CD14-positive monocyte (primary cell): Measurements from ENCODE around the gene AKR1C3. TPM values are rescaled to one million over a fixed set of nuclear protein-coding genes. Genes with fewer than 3 reads are reported as not detected.
"Not testable (repeated sequence)": the region's sequence is repeated elsewhere in the genome, so short reads cannot be mapped to it uniquely, and the experiment has no call there.

Experiments
- DNase-seq, 3 donors: peaks; one replicate each; pipeline ENCODE4 v3.0.0-alpha.2; 2011 to 2022
- H2AFZ ChIP-seq: 2 replicates; pipeline ENCODE4 v1.6.0; 2012; ENCODE audit warnings: mild to moderate bottlenecking, low read depth, low read length, inconsistent platforms; ENCODE audit not compliant: insufficient read depth, poor library complexity, severe bottlenecking
- H3K27ac ChIP-seq, 2 donors: 1 replicate in 1 of 2; 2 replicates in 1 of 2; pipeline ENCODE4 v1.5.1; 2012 to 2013; ENCODE audit warnings: low read length in 2 of 2, control low read depth in 1 of 2, inconsistent platforms in 1 of 2, low read depth in 1 of 2, mild to moderate bottlenecking in 1 of 2
- H3K27me3 ChIP-seq, 2 donors: one replicate each; pipeline versions ENCODE4 v1.6.0 to v1.6.1; 2011 to 2013; ENCODE audit warnings: low read length in 2 of 2; ENCODE audit not compliant: control insufficient read depth in 2 of 2, insufficient read depth in 2 of 2
- H3K36me3 ChIP-seq, 2 donors: replicated peaks in 1 of 2; 1 replicate in 1 of 2; 2 replicates in 1 of 2; pipeline versions ENCODE4 v1.5.1 to v1.6.1; 2012 to 2013; ENCODE audit warnings: low read length in 2 of 2, control low read depth in 1 of 2, inconsistent platforms in 1 of 2, mild to moderate bottlenecking in 1 of 2; ENCODE audit not compliant: insufficient read depth in 2 of 2, control insufficient read depth in 1 of 2
- H3K4me1 ChIP-seq, 2 donors: 1 replicate in 1 of 2; 2 replicates in 1 of 2; pipeline versions ENCODE4 v1.5.1 to v1.6.1; 2012 to 2013; ENCODE audit warnings: low read length in 2 of 2, control low read depth in 1 of 2, inconsistent platforms in 1 of 2, mild to moderate bottlenecking in 1 of 2, moderate library complexity in 1 of 2; ENCODE audit not compliant: insufficient read depth in 2 of 2, control insufficient read depth in 1 of 2
- H3K4me2 ChIP-seq: replicated peaks from 2 replicates; pipeline ENCODE3; 2012; ENCODE audit warnings: low read length, moderate library complexity, mild to moderate bottlenecking; ENCODE audit not compliant: poor library complexity, severe bottlenecking; ENCODE audit errors: extremely low read depth
- H3K4me3 ChIP-seq, 3 experiments: fragments of 200-600 bp in 1 of 3; sonication (generic) in 1 of 3; replicated peaks in 1 of 3; 1 replicate in 2 of 3; 2 replicates in 1 of 3; pipeline ENCODE4 v1.5.1; 2011 to 2013; ENCODE audit warnings: low read length in 3 of 3, mild to moderate bottlenecking in 3 of 3, control low read depth in 2 of 3, low read depth in 2 of 3, inconsistent platforms in 1 of 3, moderate library complexity in 1 of 3
- H3K79me2 ChIP-seq: 2 replicates; pipeline ENCODE4 v1.6.0; 2012; ENCODE audit warnings: mild to moderate bottlenecking, control low read depth, inconsistent platforms, low read length, moderate library complexity; ENCODE audit not compliant: insufficient read depth
- H3K9ac ChIP-seq: 2 replicates; pipeline ENCODE4 v1.6.0; 2017; ENCODE audit warnings: low read length, mild to moderate bottlenecking; ENCODE audit not compliant: insufficient read depth, poor library complexity, severe bottlenecking
- H3K9me3 ChIP-seq, 2 donors: replicated peaks in 1 of 2; 1 replicate in 1 of 2; 2 replicates in 1 of 2; pipeline versions ENCODE4 v1.5.1 to v1.6.1; 2012 to 2013; ENCODE audit warnings: low read length in 2 of 2, control low read depth in 1 of 2; ENCODE audit not compliant: control insufficient read depth in 1 of 2, insufficient read depth in 1 of 2
- H4K20me1 ChIP-seq: 2 replicates; pipeline ENCODE4 v1.6.0; 2012; ENCODE audit warnings: mild to moderate bottlenecking, low read length, control low read depth, moderate library complexity; ENCODE audit not compliant: insufficient read depth
- H3K27ac Mint-ChIP-seq, 7 donors: one replicate each; pipeline ENCODE4 v1.8.0; 2020; ENCODE audit warnings: mild to moderate bottlenecking in 7 of 7, mixed read lengths in 7 of 7, moderate library complexity in 6 of 7, inconsistent platforms in 2 of 7
- H3K27me3 Mint-ChIP-seq, 3 donors: one replicate each; pipeline ENCODE4 v1.8.0; 2021 to 2022; ENCODE audit warnings: low read depth in 3 of 3, mild to moderate bottlenecking in 3 of 3, mixed read lengths in 3 of 3, moderate library complexity in 3 of 3, inconsistent platforms in 1 of 3
- H3K36me3 Mint-ChIP-seq, 2 donors: one replicate each; pipeline ENCODE4 v1.8.0; 2020; ENCODE audit warnings: mixed read lengths in 2 of 2, inconsistent platforms in 1 of 2, mild to moderate bottlenecking in 1 of 2
- H3K4me1 Mint-ChIP-seq: one replicate; pipeline ENCODE4 v1.8.0; 2020; ENCODE audit warnings: mild to moderate bottlenecking, mixed read lengths
- H3K4me3 Mint-ChIP-seq, 2 donors: one replicate each; pipeline ENCODE4 v1.8.0; 2020; ENCODE audit warnings: mild to moderate bottlenecking in 2 of 2, mixed read lengths in 2 of 2, moderate library complexity in 1 of 2
- H3K9me3 Mint-ChIP-seq, 7 donors: one replicate each; pipeline ENCODE4 v1.8.0; 2020 to 2022; ENCODE audit warnings: mixed read lengths in 7 of 7, mild to moderate bottlenecking in 6 of 7, moderate library complexity in 6 of 7, inconsistent platforms in 2 of 7
- WGBS: methylation state at CpG from one replicate; pipeline ENCODE4 v1.1.5; 2013; ENCODE audit warnings: missing lambda C conversion rate; ENCODE audit not compliant: insufficient coverage; 5-methylcytosine and 5-hydroxymethylcytosine counted together
- intact Hi-C, 2 donors: fragments of 100-400 bp; cut with micrococcal nuclease; formaldehyde crosslinking; loops; one replicate each; pipeline versions ENCODE4 v1.15.0 to v1.15.1; 2023
- polyA plus RNA-seq, 3 donors: library from polyadenylated mRNA; depleted of rRNA in 1 of 3; unstranded in 2 of 3; stranded (reverse) in 1 of 3; fragments of 300-500 nt in 2 of 3; fragments of >200 nt in 1 of 3; fragmentation: Illumina TruSeq in 2 of 3; gene quantifications; 1 replicate in 2 of 3; 2 replicates in 1 of 3; pipeline ENCODE4 v1.2.3, GENCODE V29; 2012 to 2021
- TF ChIP-seq, protein P1 (sequence below): fragments of 200-600 bp; IDR thresholded peaks from one replicate; pipeline ENCODE4 v1.8.0; 2022; ENCODE audit warnings: antibody characterized with exemption, mild to moderate bottlenecking

AKR1C3 gene
- polyA plus RNA-seq, 3 donors, result 1.1 to 2.4 (median 1.9) TPM

DNA sequence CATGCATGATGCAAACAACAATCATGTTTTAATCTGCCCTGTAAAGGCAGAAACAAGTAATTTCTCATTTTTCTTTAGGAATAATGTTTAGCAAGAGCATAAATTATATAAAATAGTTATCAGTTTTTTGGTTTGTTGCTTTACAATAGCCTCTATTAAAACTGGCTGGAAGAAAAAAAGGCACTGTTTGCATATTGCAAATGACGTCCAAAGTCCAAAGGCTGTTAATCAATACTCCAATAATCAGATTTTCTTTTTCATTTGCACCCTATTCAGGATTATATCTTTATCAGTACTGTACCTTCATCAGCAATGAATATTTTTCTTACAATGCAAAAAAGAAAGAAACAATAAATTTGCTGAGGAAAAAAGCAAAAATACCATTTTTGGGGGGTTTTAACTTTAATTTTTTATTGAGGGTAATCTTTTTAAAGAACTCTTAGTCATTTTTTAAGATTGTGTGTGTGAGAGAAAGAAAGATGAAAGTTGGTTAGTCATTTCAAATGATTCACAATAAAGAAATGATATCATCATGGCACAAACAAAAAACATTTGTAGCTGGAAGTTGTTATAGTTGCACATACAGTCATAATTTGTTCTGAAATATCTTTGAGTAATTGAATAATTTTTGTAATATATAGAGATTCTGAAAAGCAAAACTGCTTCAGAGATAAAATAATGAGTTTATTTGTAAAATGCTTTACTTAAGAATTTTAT is 46.1 kb upstream of the AKR1C3 start:
- H3K4me3 Mint-ChIP-seq, result no peak overlapping the region
- Histone ChIP-seq H3K36me3 (no peaks in the 10 kb centered on the region), H3K27me3 (no peaks in the 10 kb centered on the region), H3K4me3 (no peak overlapping the region), H2AFZ (no peak overlapping the region), H3K9ac (no peak overlapping the region), H3K4me2 (no peak overlapping the region), H4K20me1 (no peaks in the 10 kb centered on the region), H3K27ac (no peak overlapping the region), H3K4me1 (no peaks in the 10 kb centered on the region), H3K9me3 (peaks cover 0 to 16% of the 10 kb centered on the region in 2 donors), H3K79me2 (no peaks in the 10 kb centered on the region)
- DNase-seq, result no peak
- intact Hi-C loops, result no loop called here
- H3K9me3 Mint-ChIP-seq, result peaks cover 5 to 25% (median 14%) of the 10 kb centered on the region in 7 donors
- H3K4me1 Mint-ChIP-seq, result peaks cover 3% of the 10 kb centered on the region
- H3K36me3 Mint-ChIP-seq, result no peaks in the 10 kb centered on the region
- TF ChIP-seq, protein P1, sequence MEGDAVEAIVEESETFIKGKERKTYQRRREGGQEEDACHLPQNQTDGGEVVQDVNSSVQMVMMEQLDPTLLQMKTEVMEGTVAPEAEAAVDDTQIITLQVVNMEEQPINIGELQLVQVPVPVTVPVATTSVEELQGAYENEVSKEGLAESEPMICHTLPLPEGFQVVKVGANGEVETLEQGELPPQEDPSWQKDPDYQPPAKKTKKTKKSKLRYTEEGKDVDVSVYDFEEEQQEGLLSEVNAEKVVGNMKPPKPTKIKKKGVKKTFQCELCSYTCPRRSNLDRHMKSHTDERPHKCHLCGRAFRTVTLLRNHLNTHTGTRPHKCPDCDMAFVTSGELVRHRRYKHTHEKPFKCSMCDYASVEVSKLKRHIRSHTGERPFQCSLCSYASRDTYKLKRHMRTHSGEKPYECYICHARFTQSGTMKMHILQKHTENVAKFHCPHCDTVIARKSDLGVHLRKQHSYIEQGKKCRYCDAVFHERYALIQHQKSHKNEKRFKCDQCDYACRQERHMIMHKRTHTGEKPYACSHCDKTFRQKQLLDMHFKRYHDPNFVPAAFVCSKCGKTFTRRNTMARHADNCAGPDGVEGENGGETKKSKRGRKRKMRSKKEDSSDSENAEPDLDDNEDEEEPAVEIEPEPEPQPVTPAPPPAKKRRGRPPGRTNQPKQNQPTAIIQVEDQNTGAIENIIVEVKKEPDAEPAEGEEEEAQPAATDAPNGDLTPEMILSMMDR, result no peak
- WGBS, result no CpG with 5 or more reads among the region's 1 CpG
- no peak overlapping the region for H3K27ac Mint-ChIP-seq
- H3K27me3 Mint-ChIP-seq, result peaks cover 0 to 1% (median 1%) of the 10 kb centered on the region in 3 donors

DNA sequence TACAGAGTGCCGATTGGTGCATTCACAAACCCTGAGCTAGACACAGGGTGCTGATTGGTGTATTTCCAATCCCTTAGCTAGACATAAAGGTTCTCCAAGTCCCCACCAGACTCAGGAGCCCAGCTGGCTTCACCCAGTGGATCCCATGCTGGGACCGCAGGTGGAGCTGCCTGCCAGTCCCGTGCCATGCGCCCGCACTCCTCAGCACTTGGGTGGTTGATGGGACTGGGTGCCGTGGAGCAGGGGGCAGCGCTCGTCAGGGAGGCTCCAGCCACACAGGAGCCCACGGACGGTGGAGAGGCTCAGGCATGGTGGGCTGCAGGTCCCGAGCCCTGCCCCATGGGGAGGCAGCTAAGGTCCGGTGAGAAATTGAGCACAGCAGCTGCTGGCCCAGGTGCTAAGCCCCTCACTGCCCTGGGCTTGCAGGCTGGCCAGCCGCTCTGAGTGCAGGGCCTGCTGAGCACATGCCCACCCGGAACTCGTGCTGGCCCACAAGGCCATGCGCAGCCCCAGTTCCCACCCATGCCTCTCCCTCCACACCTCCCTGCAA is 41.2 kb upstream of the AKR1C3 start:
- not testable (repeated sequence) for H3K27ac ChIP-seq, H3K27me3 ChIP-seq
- peaks cover 5 to 34% (median 16%) of the 10 kb centered on the region in 7 donors for H3K9me3 Mint-ChIP-seq

DNA sequence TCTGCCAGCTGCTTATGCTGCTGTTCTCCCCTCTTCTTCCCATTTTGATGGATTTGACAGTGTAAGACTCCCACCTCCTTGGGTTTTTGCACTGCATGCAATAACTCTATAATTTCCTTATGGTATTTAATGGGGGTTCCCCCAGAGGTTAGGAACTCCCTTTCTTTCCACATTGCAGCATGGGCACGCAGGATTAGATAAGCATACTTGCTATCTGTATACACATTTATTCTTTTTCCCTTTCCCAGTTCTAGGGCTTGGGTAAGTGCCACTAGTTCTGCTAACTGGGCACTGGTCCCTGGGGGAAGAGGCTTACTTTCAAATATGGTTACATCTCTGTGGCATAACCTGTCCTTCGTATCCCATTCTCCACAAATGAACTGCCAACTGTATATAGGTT is 39.4 kb upstream of the AKR1C3 start:
- DNase-seq, H3K4me1 ChIP-seq, H3K27me3 Mint-ChIP-seq, H3K27ac Mint-ChIP-seq, H3K9ac ChIP-seq, H4K20me1 ChIP-seq, H3K4me2 ChIP-seq, H3K4me3 ChIP-seq, H3K4me1 Mint-ChIP-seq, intact Hi-C loops, H2AFZ ChIP-seq, H3K27ac ChIP-seq, H3K4me3 Mint-ChIP-seq, H3K36me3 ChIP-seq, H3K79me2 ChIP-seq, H3K36me3 Mint-ChIP-seq, H3K27me3 ChIP-seq: not testable (repeated sequence)
- no CpG with 5 or more reads among the region's 2 CpGs for WGBS
- H3K9me3 Mint-ChIP-seq, result peaks cover 12 to 51% (median 29%) of the 10 kb centered on the region in 7 donors
- H3K9me3 ChIP-seq, result peaks cover 0 to 15% of the 10 kb centered on the region in 2 donors

More for the DNA sequence above, 41.2 kb upstream of the AKR1C3 start:
- intact Hi-C loops, H3K9ac ChIP-seq, H3K9me3 ChIP-seq, H3K4me1 ChIP-seq, H3K79me2 ChIP-seq, H3K4me1 Mint-ChIP-seq, H4K20me1 ChIP-seq, DNase-seq, H2AFZ ChIP-seq, H3K4me3 Mint-ChIP-seq, H3K4me2 ChIP-seq, H3K27me3 Mint-ChIP-seq, H3K36me3 Mint-ChIP-seq, H3K36me3 ChIP-seq, H3K27ac Mint-ChIP-seq, H3K4me3 ChIP-seq: not testable (repeated sequence)
- 96% methylated on average over 15 of the region's 16 CpGs for WGBS

DNA sequence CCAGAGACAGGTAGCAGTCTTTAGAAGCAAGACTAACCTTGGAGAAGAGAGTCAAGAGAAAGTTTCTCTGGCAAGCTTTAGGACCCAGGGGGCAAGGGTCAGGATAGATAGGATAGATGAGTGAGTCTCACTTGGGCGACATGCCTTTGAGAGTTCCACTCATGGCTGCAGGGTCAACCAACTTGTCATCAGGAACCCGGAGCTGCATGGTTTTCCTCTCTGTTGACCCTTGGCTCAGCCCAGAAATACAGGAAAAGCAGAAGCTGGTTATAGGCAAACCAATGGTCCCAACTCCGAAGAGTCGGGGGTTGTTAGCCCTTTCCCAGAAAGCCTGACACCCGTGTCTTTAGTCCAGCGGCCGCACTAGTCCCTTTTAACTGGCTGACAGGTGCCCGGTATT is 34.9 kb upstream of the AKR1C3 start:
- H3K4me3 ChIP-seq, H3K4me1 Mint-ChIP-seq, H3K4me2 ChIP-seq, H2AFZ ChIP-seq, H3K27me3 Mint-ChIP-seq, H4K20me1 ChIP-seq, H3K4me3 Mint-ChIP-seq, H3K4me1 ChIP-seq, H3K9ac ChIP-seq, intact Hi-C loops, DNase-seq, H3K36me3 Mint-ChIP-seq, H3K27ac Mint-ChIP-seq, H3K27ac ChIP-seq, H3K27me3 ChIP-seq, H3K79me2 ChIP-seq, H3K36me3 ChIP-seq: not testable (repeated sequence)
- peaks cover 12 to 43% (median 23%) of the 10 kb centered on the region in 7 donors for H3K9me3 Mint-ChIP-seq
- peaks cover 0 to 14% of the 10 kb centered on the region in 2 donors for H3K9me3 ChIP-seq
- WGBS, result 95% methylated on average over 8 of the region's 8 CpGs
